HFF-Myc (cell line): ENCODE data around the gene MSL1.

Experiments used
- DNase-seq: peaks from one replicate; pipeline ENCODE4 v3.0.0-alpha.2; 2011; ENCODE audit warnings: low read depth; ENCODE audit errors: extremely low read depth
- H3K4me3 ChIP-seq: replicated peaks from 2 replicates; pipeline ENCODE4 v1.5.1; 2011; ENCODE audit warnings: low read depth, mild to moderate bottlenecking, control low read depth, low read length
- CTCF ChIP-seq: IDR thresholded peaks from 2 replicates; pipeline ENCODE4 v1.5.1; 2012; ENCODE audit warnings: mild to moderate bottlenecking, low read depth, low read length, control low read depth; ENCODE audit errors: missing control alignments

The MSL1 gene

GRCh38 chr17:40112191-40112711, 9.5 kb upstream of the MSL1 start:
- no peak overlapping the region for H3K4me3 ChIP-seq
- DNase-seq: no peak
- TF ChIP-seq CTCF: no peak

- no peak for DNase-seq
- H3K4me3 ChIP-seq: no peak overlapping the region
- TF ChIP-seq CTCF: no peak
Measured at GRCh38 chr17:40112718-40113109, 9.1 kb upstream of the MSL1 start.

GRCh38 chr17:40113110-40113906, 8.5 kb upstream of the MSL1 start:
- DNase-seq: peak; percentile 95
- peak overlapping the region; percentile 21 for H3K4me3 ChIP-seq

GRCh38 chr17:40113907-40114245, 7.9 kb upstream of the MSL1 start:
- H3K4me3 ChIP-seq: peak overlapping the region; percentile 21; the same call in 1 of the 2 replicates
- DNase-seq: no peak
- no peak for TF ChIP-seq CTCF

More at GRCh38 chr17:40113110-40113906, 8.5 kb upstream of the MSL1 start:
- TF ChIP-seq CTCF: peak; percentile 87

- no peak for TF ChIP-seq CTCF
- DNase-seq: no peak
- no peak overlapping the region for H3K4me3 ChIP-seq
Measured at GRCh38 chr17:40115101-40115436, 6.7 kb upstream of the MSL1 start.

GRCh38 chr17:40122136-40122998, 596 bp downstream of the MSL1 start:
- DNase-seq: no peak
- TF ChIP-seq CTCF: no peak
- peak overlapping the region; percentile 91 for H3K4me3 ChIP-seq
